Natural killer cell treated with Interleukin-12 subunit alpha and Interleukin-12 subunit beta and Interleukin-15 and Interleukin-18, amount 100 ng/mL, for 72 hours (primary cell): ENCODE results near the gene DPEP3. TPM values are rescaled to one million over a fixed set of nuclear protein-coding genes. Genes with fewer than 3 reads are reported as not detected.
"Not testable (repeated sequence)": the region's sequence is repeated elsewhere in the genome, so short reads cannot be mapped to it uniquely, and the experiment has no call there.

Experiments
- ATAC-seq, 2 donors: fragments of 150-1000 bp; cut with Tn5 transposase in 1 of 2; sonication (Bioruptor Pico), chemical (Tn5 transposase) in 1 of 2; 2 replicates each; pipeline ENCODE4 v1.10.0; 2021
- DNase-seq: peaks from one replicate; pipeline ENCODE4 v3.0.0; 2022; ENCODE audit warnings: low spot score
- H3K27ac Mint-ChIP-seq, 2 donors: 1 replicate in 1 of 2; 2 replicates in 1 of 2; pipeline ENCODE4 v1.8.0; 2022; ENCODE audit warnings: mixed read lengths in 2 of 2, mild to moderate bottlenecking in 1 of 2, moderate library complexity in 1 of 2
- H3K27me3 Mint-ChIP-seq, 2 donors: 1 replicate in 1 of 2; 2 replicates in 1 of 2; pipeline ENCODE4 v1.8.0; 2022; ENCODE audit warnings: mixed read lengths in 2 of 2
- H3K36me3 Mint-ChIP-seq: one replicate; pipeline ENCODE4 v1.8.0; 2022; ENCODE audit warnings: mixed read lengths
- H3K4me1 Mint-ChIP-seq, 2 donors: 1 replicate in 1 of 2; 2 replicates in 1 of 2; pipeline ENCODE4 v1.8.0; 2022; ENCODE audit warnings: low read depth in 2 of 2, mixed read lengths in 2 of 2, mild to moderate bottlenecking in 1 of 2
- H3K4me3 Mint-ChIP-seq: one replicate; pipeline ENCODE4 v1.8.0; 2022; ENCODE audit warnings: mixed read lengths
- H3K9me3 Mint-ChIP-seq: 2 replicates; pipeline ENCODE4 v1.8.0; 2022; ENCODE audit warnings: mixed read lengths
- total RNA-seq, 2 donors: library from RNA; stranded (reverse); gene quantifications; one replicate each; pipeline ENCODE4 v1.2.3, GENCODE V29; 2022

Gene DPEP3
- total RNA-seq = not detected

GRCh38 chr16:67979955-67980678 is at the start of gene DPEP3:
TSS of gene DPEP3 (minus strand) at chr16:67980499. CDS start at chr16:67980380, 119 bp downstream.
- no peak within 1 kb of the TSS for H3K4me3 Mint-ChIP-seq
- ATAC-seq = no peak
- no peaks in the 10 kb centered on the region for H3K36me3 Mint-ChIP-seq
- no peak within 1 kb of the TSS for H3K27ac Mint-ChIP-seq
- no peak for DNase-seq
- no peaks in the 10 kb centered on the region for H3K9me3 Mint-ChIP-seq
- H3K4me1 Mint-ChIP-seq = peaks cover 16 to 19% of the 10 kb centered on the region in 2 donors
- H3K27me3 Mint-ChIP-seq = no peaks in the 10 kb centered on the region

- no peak overlapping the region for H3K4me3 Mint-ChIP-seq
- ATAC-seq (no peak), DNase-seq (no peak)
Observed at GRCh38 chr16:68028996-68029395, 48.7 kb upstream of the DPEP3 start.

GRCh38 chr16:68022728-68023537 is 42.6 kb upstream of the DPEP3 start, which contains the start of the genes DDX28 and DUS2:
TSS of gene DDX28 (minus strand) at chr16:68023232. CDS start at chr16:68023202, 30 bp downstream.
TSS of gene DUS2 (plus strand) at chr16:68023284. CDS start at chr16:68038024, 14,740 bp downstream.
- DNase-seq (peak; percentile 93), ATAC-seq (peak; percentile 96)
- peaks cover 5% of the 10 kb centered on the region for H3K36me3 Mint-ChIP-seq
- H3K4me1 Mint-ChIP-seq = peaks cover 21 to 25% of the 10 kb centered on the region in 2 donors
- H3K9me3 Mint-ChIP-seq = no peaks in the 10 kb centered on the region
- peak within 1 kb of the TSS; percentile 96 for H3K4me3 Mint-ChIP-seq
- peak within 1 kb of the TSS; percentile 88 to 100 for H3K27ac Mint-ChIP-seq
- no peaks in the 10 kb centered on the region for H3K27me3 Mint-ChIP-seq

More at GRCh38 chr16:68028996-68029395, 48.7 kb upstream of the DPEP3 start:
- Mint-ChIP-seq H3K27ac (no peak overlapping the region), H3K27me3 (no peaks in the 10 kb centered on the region), H3K4me1 (peaks cover 20 to 23% of the 10 kb centered on the region in 2 donors), H3K36me3 (peaks cover 7% of the 10 kb centered on the region), H3K9me3 (no peaks in the 10 kb centered on the region)

- H3K36me3 Mint-ChIP-seq = no peaks in the 10 kb centered on the region
- H3K4me3 Mint-ChIP-seq = peak overlapping the region; percentile 96
- no peak for DNase-seq
- peak in 1 of 2 donors; percentile 3 for ATAC-seq
- peak overlapping the region; percentile 88 to 100 for H3K27ac Mint-ChIP-seq
- H3K27me3 Mint-ChIP-seq = no peaks in the 10 kb centered on the region
- H3K4me1 Mint-ChIP-seq = peaks cover 21% of the 10 kb centered on the region in 2 donors
- no peaks in the 10 kb centered on the region for H3K9me3 Mint-ChIP-seq
Observed at GRCh38 chr16:68022278-68022727, 42.0 kb upstream of the DPEP3 start.

GRCh38 chr16:68021490-68021889 is 41.2 kb upstream of the DPEP3 start:
- Mint-ChIP-seq H3K4me1 (peaks cover 21% of the 10 kb centered on the region in 2 donors), H3K36me3 (no peaks in the 10 kb centered on the region), H3K27me3 (no peaks in the 10 kb centered on the region), H3K27ac (peak overlapping the region; percentile 88 to 100), H3K9me3 (no peaks in the 10 kb centered on the region), H3K4me3 (peak overlapping the region; percentile 96)
- no peak for ATAC-seq
- no peak for DNase-seq

GRCh38 chr16:68019167-68019680 is 38.9 kb upstream of the DPEP3 start:
- H3K9me3 Mint-ChIP-seq = no peaks in the 10 kb centered on the region
- H3K4me3 Mint-ChIP-seq = no peak overlapping the region
- H3K36me3 Mint-ChIP-seq = no peaks in the 10 kb centered on the region
- no peaks in the 10 kb centered on the region for H3K27me3 Mint-ChIP-seq
- ATAC-seq (no peak), DNase-seq (no peak)
- H3K4me1 Mint-ChIP-seq = peaks cover 21 to 23% of the 10 kb centered on the region in 2 donors
- H3K27ac Mint-ChIP-seq = no peak overlapping the region

- H3K4me3 Mint-ChIP-seq = no peak within 1 kb of the TSS
- H3K27ac Mint-ChIP-seq = no peak within 1 kb of the TSS
- no peaks in the 10 kb centered on the region for H3K27me3 Mint-ChIP-seq
Observed at GRCh38 chr16:68015681-68016080, 35.4 kb upstream of the DPEP3 start, which contains the start of gene DPEP2NB. TSS of gene DPEP2NB (minus strand) at chr16:68015911. CDS start at chr16:68015770, 141 bp downstream.

GRCh38 chr16:68013440-68013839 is 33.1 kb upstream of the DPEP3 start:
- H3K27ac Mint-ChIP-seq = peak overlapping the region; percentile 61 to 88
- H3K4me1 Mint-ChIP-seq = peaks cover 11 to 27% of the 10 kb centered on the region in 2 donors
- H3K27me3 Mint-ChIP-seq = no peaks in the 10 kb centered on the region
- H3K36me3 Mint-ChIP-seq = no peaks in the 10 kb centered on the region
- peak overlapping the region; percentile 27 for H3K4me3 Mint-ChIP-seq
- no peaks in the 10 kb centered on the region for H3K9me3 Mint-ChIP-seq
- DNase-seq (no peak), ATAC-seq (peak in 1 of 2 donors; percentile 74)

More at GRCh38 chr16:68015681-68016080, 35.4 kb upstream of the DPEP3 start, which contains the start of gene DPEP2NB:
- H3K9me3 Mint-ChIP-seq = no peaks in the 10 kb centered on the region
- H3K4me1 Mint-ChIP-seq = peaks cover 11 to 14% of the 10 kb centered on the region in 2 donors
- no peak for ATAC-seq
- no peak for DNase-seq
- no peaks in the 10 kb centered on the region for H3K36me3 Mint-ChIP-seq

- Mint-ChIP-seq H3K4me1 (peaks cover 29 to 40% of the 10 kb centered on the region in 2 donors), H3K27ac (peak overlapping the region; percentile 30 to 34)
- not testable (repeated sequence) for H3K9me3 Mint-ChIP-seq, DNase-seq, H3K27me3 Mint-ChIP-seq, H3K36me3 Mint-ChIP-seq, ATAC-seq, H3K4me3 Mint-ChIP-seq
Observed at GRCh38 chr16:68009872-68010271, 29.6 kb upstream of the DPEP3 start.

- Mint-ChIP-seq H3K27me3 (no peaks in the 10 kb centered on the region), H3K36me3 (no peaks in the 10 kb centered on the region), H3K9me3 (no peaks in the 10 kb centered on the region), H3K27ac (peak overlapping the region; percentile 30 to 34), H3K4me3 (no peak overlapping the region), H3K4me1 (peaks cover 29 to 42% of the 10 kb centered on the region in 2 donors)
- no peak for ATAC-seq
- DNase-seq = no peak
Observed at GRCh38 chr16:68009157-68009735, 28.9 kb upstream of the DPEP3 start.

GRCh38 chr16:68005786-68006286 is 25.5 kb upstream of the DPEP3 start:
- Mint-ChIP-seq H3K4me1 (peaks cover 24 to 30% of the 10 kb centered on the region in 2 donors), H3K27ac (peak overlapping the region; percentile 90 to 94), H3K4me3 (peak overlapping the region; percentile 69), H3K9me3 (no peaks in the 10 kb centered on the region), H3K27me3 (no peaks in the 10 kb centered on the region), H3K36me3 (no peaks in the 10 kb centered on the region)
- DNase-seq = no peak
- peak; percentile 89 to 97 for ATAC-seq

GRCh38 chr16:68005211-68005610 is 24.9 kb upstream of the DPEP3 start:
- Mint-ChIP-seq H3K9me3 (no peaks in the 10 kb centered on the region), H3K36me3 (no peaks in the 10 kb centered on the region), H3K27ac (peak overlapping the region; percentile 90 to 94), H3K4me3 (peak overlapping the region; percentile 69), H3K27me3 (no peaks in the 10 kb centered on the region), H3K4me1 (peaks cover 28% of the 10 kb centered on the region in 2 donors)
- DNase-seq (no peak), ATAC-seq (no peak)

- Mint-ChIP-seq H3K4me1 (peaks cover 35 to 38% of the 10 kb centered on the region in 2 donors), H3K9me3 (no peaks in the 10 kb centered on the region), H3K36me3 (no peaks in the 10 kb centered on the region), H3K27ac (no peak overlapping the region), H3K27me3 (no peaks in the 10 kb centered on the region), H3K4me3 (no peak overlapping the region)
- ATAC-seq = no peak
- no peak for DNase-seq
Observed at GRCh38 chr16:68003031-68003430, 22.7 kb upstream of the DPEP3 start.
